Cortex of kidney (tissue), 1 donor: ENCODE data around the gene MACROD2.
"Not testable (repeated sequence)": the region's sequence is repeated elsewhere in the genome, so short reads cannot be mapped to it uniquely, and the experiment has no call there.

ENCODE experiments used
- DNase-seq: peaks from one replicate; lab custom pipeline; 2025; lab: John Stamatoyannopoulos, UW

Gene MACROD2

DNA sequence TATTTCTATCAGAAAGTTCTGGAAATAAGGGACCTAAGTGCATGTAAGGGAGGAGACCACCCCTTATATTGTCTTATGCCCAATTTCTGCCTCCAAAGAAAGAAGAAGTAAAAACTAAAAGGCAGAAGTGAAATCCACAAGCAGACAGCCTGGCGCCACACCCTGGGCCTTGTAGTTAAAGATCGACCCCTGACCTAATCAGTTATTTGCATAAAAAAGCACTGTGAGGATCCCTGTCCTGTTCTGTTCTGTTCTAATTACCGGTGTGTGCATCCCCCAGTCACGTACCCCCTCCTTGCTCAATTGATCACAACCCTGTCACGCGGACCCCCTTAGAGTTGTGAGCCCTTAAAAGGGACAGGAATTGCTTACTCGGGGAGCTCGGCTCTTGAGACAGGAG, 1812.5 kb downstream of the MACROD2 start:
- DNase-seq = not testable (repeated sequence)

DNA sequence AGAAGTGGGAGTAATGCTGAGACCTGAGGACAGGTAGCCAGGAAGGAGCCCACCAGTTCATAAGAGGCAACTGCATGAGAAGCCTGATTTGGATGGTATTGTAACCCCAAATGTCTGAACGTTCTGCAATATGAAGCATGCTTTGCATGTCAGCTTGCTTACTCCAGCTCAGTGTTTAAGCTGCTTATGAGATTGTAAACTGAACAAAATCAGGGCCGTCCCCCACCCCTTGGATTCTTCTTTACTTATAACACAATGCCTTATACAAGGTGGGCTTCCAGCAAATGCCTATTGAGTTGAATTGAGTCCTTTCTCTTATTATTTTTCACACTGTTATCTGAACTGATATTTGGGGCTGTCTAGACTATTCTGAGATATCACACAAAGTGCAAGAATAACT, 1816.6 kb downstream of the MACROD2 start:
- DNase-seq = no peak

DNA sequence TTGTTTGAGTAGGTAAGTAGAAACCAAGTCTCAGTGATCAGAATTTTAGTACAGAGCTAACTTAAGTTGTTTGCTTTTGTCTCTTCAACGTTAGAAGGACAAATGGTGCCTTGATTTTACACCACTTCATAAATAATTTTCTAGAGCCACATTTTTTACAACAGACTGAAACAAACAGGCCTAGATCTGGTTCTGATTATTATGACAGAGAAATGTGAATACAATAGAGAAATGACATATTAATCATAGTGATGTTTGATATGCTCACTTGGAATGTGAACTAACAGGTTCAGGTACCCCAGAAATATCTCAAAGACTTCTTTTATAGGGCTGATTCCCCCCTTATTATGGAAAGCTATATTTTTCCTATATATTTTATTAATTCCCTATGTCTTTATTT, 1817.4 kb downstream of the MACROD2 start:
- no peak for DNase-seq

DNA sequence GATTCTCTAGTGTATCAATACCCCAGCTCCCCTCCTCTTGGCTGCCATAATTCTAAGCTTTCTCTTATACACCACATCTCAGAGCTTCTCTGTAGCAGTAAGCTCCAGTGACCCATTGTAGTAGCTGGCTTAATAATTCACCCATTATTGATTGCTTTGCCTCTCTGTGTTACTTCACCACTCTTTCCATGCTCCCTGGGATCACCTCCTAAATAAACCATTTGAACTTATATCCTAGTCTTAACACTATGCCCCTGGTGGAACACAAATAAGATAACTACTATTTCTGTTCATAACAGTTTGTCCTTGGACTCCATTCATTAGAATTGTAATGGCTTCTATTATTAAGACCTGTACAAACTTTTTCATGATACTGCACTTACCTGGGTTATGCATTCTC, 1819.0 kb downstream of the MACROD2 start:
- no peak for DNase-seq

DNA sequence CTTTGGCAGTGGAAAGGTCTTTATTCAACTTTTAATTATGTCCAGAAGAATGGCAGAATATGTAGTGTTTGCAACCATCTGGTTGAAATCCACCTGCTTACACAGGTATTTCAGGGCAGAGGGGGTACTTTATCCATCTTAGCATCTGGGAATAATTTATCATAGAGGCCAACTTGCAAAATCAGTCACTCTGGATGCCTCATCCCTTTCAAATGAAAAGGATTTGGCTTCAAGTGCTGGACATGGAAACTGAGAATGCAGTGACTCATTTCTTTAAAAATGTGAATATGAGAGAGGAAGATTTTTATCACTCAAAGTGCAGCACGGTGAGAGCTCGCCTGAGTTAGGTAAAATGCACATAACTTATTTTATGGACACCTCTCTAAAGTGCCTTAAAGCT, 1819.6 kb downstream of the MACROD2 start:
- no peak for DNase-seq

DNA sequence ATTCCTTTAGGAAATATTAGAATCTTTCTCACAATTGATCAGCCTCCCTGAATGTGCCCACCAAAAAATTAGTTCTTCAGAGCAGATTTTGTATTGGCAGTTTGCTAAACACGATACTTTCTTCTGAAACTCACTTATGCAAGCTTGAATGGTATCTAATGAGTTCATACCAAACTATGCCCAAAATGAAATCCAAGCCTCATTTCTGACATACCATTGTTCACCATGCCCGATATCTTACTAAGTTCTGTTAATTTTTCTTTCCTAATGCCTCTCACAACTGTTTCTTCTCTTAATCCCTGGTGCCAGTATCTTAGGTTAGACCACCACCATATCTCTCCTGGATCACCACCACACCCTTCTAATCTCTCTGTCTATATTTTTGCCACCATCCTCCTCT, 1822.0 kb downstream of the MACROD2 start:
- no peak for DNase-seq

DNA sequence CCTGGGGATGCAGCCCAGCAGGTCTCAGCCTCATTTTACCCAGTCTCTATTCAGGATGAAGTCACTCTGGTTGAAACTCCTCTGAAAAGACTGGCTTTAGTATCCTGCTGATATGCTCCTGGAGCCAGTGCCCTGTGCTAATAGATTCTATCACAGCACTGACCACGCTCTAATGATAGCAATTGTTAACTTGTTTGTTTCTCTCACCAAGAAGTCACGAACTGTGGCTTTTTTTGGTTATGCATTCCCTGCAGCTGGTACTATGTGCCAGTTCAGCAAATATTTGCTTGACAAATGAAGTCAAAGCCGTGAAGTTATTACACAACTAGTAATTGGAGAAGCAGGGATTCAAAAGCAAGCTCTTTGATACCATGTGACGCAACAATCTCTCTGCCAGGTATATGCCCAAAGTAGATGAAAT, 1823.3 kb downstream of the MACROD2 start:
- no peak for DNase-seq

DNA sequence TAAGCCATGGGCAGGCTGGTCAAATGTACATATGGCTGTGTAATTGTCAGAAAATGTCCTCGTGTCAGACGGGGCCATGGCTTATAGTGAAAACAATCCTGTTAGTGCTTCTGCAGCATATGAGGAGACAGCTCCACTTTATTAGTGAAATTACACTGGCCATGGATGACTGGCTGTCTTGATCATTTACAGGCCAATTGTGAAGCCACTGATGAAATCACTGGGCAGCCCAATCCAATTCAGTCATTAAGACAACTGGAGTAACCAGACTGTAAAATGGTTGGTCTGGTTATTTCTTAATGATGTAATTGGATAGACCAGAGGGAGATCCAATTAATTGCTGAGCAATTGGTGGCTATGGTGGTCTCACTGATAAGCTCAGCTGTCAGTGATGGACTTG, 1828.4 kb downstream of the MACROD2 start:
- DNase-seq = no peak

DNA sequence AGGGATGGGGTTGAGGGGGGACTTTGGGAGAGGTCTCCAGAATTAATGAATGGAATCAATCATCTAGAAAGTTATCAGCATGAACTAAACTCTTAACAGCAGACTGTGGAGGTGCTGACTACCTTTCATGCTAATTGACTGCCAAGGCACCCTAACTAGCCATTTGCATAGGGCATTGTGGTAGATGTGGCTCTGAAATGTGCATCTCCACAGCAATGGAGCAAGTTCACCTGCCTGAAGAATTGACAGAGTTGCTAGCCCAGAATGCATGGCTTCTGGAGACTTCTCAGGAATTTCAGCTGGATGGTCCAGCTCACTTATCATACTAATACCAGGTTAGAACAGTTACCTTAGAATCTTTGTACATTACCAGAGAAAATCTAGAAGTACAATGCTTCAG, 1832.3 kb downstream of the MACROD2 start:
- DNase-seq = no peak

DNA sequence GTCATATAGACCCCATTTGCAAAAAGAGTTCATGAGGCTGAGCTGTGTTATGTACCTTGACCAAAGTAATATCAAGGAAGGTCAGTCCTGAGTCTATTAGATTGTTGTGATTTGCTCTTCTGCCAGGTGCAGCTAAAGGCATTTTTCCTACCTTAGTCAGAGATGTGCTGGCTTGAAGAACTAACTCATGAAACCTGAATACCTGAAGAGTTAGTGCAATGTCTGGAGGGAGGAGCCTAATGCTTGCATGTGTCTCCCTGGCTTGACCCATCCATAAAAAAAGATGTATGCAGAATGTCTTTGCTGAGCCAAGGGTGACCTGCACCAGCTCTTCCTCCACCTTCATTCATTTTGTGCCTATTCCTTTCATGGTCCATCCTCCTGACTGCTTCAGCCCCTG, 1835.9 kb downstream of the MACROD2 start:
- no peak for DNase-seq

DNA sequence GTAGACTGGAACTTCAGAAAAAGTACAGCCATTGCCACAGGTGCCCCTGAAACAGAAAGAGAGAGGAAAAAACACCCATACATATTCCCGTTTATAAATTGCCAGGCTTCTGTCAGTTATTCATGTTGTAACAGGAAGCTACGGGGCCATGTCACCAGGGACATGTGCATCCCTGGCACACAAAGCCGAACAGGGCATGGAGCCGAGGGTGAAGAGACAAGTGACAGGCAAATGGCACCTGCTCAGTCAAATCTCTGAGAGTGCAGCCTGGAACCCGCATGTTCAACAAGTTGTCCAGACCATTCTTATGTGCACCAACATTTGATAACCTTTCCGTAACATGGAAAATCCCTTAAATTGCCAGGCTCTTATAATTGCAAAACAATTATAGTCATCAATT, 1837.2 kb downstream of the MACROD2 start:
- DNase-seq = no peak

DNA sequence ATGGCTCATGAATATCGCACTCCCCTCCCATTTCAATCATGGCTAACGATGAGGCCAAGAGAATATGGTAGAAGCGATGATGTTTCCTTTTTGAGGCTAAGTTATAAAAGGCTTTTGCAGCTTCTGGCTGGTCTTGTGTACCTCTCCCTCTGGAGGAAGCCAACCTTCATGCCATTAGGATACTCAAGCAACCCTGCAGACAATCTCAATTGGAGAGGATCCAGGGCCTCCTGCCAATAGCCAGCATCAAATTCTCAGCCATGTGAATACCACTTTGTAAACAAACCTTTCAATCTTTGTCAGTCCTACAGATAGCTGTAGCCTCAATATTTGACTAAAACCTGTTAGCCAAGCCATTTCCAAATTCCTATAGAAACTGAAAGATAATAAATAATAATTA, 1839.5 kb downstream of the MACROD2 start:
- no peak for DNase-seq

DNA sequence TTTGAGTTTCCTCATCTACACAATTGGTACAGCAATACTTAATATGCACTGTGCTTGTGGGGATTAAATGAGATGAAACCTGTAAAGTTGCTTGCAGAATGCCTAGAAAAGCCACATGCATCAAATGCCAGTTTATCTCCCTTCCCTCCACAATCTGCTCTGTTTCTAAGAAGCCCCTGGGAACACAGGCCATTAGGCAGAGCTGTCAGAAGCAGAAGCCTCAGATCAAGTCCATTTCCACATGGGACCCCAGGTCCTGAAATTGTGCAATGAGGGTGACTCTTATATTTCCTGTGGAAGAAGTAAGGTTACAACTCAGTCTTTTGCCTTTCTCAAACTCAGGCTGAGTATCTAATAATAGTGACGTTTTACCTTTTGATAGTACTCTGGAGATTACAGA, 1840.5 kb downstream of the MACROD2 start:
- DNase-seq = no peak

DNA sequence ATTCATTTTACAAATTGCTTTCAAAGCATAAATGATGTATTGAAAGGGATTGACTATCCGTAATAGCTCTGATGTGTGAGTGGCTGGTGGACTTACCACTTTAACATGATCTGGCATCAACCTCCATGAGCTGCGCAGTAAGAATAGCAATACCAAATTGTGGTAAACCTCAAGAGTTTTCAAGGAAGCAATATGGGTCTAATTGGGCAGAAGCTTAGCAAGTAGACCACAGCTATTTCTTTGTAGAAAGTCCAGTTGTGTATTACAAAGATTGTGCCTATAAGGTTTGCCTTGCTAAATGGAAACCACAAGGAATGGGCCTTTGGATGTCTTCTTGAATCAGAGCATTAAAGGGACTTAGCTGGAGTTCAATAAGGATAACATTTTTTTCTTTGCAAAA, 1841.3 kb downstream of the MACROD2 start:
- no peak for DNase-seq

DNA sequence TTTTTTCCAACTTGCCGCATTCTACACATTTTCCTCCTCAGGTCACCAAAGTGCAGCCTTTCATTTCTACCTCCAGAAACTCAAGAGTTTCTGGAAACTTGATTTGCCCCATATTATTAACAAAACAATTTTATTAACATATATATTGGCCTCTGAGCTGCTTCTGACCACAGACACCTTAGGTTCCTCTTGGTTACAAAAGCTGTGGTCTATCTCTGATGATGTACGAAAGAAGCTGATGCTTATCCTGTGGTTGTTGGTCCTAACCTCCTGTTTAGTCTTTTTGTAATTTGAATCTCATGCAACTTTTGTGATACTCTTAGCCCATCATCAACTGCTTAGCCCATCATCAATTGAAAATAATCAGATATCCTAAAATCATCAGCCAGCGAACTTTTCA, 1842.2 kb downstream of the MACROD2 start:
- no peak for DNase-seq

DNA sequence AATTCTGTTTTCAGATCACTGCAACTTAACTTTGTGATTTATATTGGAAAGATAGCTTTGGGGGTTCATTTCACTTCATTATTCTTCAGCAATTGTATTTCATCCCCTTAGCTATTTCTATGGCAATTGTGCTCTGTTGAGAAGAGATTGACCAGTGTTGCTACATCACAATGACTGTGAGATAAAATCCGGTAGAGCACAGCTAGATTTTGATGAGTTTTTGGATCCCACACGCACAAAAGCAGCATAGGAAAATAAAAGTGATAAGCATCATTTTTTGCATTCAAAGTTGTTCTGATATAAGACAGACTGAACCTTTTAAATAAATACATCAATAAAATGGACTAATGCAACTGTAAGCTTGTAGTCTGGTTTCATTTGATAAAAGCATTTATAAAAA, 1843.2 kb downstream of the MACROD2 start:
- no peak for DNase-seq

DNA sequence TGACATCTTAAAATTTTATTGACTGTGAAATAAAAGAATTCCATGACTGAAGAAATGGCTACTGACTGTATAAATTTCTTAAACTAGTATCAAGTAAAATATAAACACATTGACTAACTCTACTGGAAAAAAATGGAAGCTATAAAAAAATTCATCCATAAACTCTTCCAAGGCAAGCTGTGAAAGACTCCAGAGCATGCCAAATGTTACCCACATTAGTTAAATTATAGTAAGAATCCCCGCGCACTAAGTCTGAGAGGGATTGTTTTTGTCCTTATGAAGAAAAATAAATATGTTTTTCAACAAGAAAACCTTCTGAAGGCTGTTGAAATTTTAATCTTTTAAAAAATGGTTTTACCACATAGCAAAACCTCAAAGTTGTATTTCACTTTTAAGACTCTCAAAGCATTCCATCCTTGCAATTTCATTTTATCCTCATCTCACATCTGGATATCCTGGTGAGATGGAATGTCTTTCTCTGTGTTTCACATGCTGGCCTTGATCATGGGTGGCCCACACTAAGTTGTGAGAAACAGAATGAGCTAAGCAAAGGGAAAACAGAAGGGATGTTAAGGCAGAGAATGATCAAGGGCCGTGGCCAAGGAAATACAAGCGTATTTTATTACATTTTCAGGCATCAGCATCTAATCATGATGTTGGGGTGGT, 1845.5 kb downstream of the MACROD2 start:
- DNase-seq = no peak

DNA sequence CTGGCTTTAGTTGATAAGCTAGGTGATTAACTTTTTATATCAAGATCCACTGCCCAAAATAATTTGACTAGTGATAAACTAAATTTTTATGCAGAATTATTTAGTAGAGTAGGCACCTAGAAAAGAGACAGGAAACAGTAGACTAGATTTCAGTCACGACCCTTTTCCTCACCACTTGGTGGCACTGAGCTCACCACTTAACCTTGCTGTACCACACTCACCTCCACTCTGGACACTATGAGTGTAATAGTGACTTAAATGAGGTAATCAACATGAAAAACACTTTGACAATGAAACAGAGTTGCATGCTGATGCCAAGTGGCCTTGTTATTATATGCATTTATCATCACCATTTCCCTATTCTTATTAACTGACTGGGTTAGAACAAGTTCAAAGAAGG, 1847.6 kb downstream of the MACROD2 start:
- DNase-seq = no peak

DNA sequence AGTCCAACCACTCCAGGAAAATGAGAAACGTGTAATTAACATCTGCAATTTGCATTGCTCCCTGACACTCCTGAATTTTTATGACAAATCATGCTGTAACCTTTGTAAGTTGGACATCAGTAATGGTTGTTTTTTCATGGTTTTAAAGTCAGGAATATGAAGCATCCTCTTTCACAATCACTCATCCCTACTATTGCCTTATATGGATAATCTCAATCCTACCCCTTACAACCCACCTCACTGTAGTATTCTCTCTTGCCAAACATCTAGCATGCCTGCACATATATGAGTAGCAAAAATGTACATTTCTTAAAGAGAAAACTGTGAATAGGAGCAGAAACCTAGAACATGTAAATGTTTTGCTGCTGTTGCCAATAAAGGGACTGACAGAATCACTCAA, 1848.5 kb downstream of the MACROD2 start:
- DNase-seq = no peak

DNA sequence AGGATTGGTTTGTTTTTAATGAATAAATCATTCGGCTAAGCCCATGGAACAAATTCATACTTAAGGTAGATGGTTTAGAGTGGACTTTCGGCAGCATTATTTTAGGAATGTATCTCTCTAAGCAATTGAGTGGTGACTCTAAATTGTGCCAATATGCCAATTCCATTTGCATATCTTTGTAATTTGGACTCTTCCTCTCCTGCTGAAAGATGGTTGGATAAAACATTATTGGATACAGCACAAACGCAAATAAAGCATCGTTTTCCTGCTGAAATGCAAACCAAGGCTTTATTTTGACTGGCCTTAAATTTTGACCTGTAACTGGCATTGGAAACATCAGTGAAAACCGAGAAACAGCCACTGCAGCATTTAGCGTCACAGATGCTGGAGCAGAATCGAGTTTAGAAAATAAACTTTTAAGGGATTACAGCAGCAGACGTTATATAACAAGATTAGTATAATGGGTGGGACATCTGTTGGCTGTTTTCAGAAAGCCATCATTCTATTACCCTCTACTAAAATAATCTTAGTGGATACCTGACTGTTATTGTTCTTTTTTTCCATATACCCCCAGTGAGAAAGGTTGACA, 1852.0 kb downstream of the MACROD2 start:
- DNase-seq = no peak

DNA sequence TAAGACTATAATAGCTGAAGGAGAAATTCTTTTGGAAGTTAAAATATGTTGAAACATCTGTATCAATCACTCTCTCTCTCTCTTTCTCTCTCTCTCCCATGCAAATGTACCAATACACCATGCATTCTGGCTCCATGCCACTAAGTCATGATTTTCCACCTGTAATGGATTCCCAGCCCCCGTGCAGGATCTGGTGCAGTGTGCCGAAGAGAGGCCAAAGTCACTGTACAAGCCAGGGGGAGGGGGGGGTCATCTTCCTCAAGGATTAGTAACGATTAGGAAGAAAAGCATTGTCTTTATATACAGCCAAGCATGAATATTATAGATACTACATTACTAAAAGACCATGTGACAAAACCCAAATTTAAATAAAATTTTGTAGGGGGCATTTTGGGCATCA, 1852.8 kb downstream of the MACROD2 start:
- no peak for DNase-seq

DNA sequence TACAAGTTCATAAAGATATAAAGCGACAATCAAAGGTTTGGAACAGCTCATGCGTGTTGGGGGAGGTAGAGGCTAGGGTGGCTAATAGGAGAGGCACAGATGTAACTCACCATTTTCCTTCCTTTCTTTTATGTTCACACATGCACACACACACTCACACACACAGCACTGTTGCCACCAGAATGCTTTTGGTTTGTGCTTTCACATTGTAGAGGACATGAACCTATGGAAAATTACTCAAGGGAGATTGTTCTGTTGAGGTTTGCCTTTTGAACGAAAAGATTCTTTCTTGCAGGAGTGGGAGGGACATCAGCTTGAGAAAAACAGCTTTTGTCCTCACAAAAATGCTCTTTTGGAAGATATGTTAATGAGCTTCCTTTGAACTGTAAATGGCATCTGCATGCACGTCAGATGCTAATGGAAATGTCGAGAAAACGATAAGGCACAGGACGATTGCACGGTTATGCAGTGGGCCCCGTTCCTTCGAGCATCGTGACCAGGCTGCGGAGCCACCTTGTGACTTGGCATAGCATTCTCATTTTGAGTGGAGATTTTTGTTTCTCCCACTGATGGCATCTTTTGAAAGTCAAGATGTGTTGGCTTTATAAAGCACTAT, 1853.8 kb downstream of the MACROD2 start:
- no peak for DNase-seq

DNA sequence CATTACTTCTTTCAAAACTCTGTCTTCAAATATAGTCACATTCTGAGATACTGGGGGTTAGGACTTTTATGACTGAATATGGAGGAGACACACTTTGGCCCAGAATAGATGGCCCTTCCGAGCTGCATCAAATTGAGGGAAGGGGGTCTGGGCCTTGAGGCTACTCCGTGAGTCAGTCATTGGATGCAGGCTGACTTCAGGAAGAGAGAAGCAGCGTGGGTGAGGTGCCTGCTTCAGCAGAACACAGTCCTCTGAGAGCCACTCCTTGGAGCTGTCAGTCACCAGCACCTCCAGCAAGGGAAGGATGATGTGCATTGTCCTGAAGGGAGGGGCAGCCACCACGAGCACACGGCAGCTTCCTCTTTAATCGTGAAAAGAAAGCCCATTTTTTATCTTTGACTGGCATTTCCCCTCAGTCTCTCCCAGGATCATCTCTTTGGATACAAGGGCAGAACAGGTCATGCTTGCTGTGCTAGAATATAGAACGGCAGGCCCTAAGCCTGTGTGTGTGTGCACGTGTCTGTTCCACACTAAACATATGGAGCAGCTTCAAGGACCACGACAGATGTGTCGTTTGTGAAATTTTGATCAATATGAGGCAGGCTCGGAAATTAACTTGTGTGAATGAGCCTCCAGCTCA, 1856.4 kb downstream of the MACROD2 start:
- no peak for DNase-seq
